Adipocyte (in vitro differentiated cells): ENCODE measurements around the gene PLD1.

Experiments used
- DNase-seq: peaks from one replicate; pipeline ENCODE4 v3.0.0-alpha.2; 2015; ENCODE audit warnings: low read depth
- H3K27me3 ChIP-seq: replicated peaks from 2 replicates; pipeline ENCODE4 v1.7.0; 2013; ENCODE audit warnings: mild to moderate bottlenecking, low read length, moderate library complexity; ENCODE audit not compliant: control insufficient read depth, insufficient read depth
- H3K36me3 ChIP-seq: 2 replicates; pipeline ENCODE4 v1.7.0; 2013; ENCODE audit warnings: low read length, mild to moderate bottlenecking, moderate library complexity; ENCODE audit not compliant: control insufficient read depth, insufficient read depth, severe bottlenecking
- H3K4me1 ChIP-seq: 2 replicates; pipeline ENCODE4 v1.7.0; 2013; ENCODE audit warnings: mild to moderate bottlenecking, low read length, moderate library complexity; ENCODE audit not compliant: control insufficient read depth, insufficient read depth
- H3K4me3 ChIP-seq: 2 replicates; pipeline ENCODE4 v1.7.0; 2013; ENCODE audit warnings: mild to moderate bottlenecking, low read length, moderate library complexity
- H3K9ac ChIP-seq: 2 replicates; pipeline ENCODE4 v1.7.0; 2013; ENCODE audit warnings: mild to moderate bottlenecking, low read length, moderate library complexity
- H3K9me3 ChIP-seq: 2 replicates; pipeline ENCODE4 v1.7.0; 2013; ENCODE audit warnings: mild to moderate bottlenecking, low read length, moderate library complexity; ENCODE audit not compliant: control insufficient read depth

Gene PLD1

DNA sequence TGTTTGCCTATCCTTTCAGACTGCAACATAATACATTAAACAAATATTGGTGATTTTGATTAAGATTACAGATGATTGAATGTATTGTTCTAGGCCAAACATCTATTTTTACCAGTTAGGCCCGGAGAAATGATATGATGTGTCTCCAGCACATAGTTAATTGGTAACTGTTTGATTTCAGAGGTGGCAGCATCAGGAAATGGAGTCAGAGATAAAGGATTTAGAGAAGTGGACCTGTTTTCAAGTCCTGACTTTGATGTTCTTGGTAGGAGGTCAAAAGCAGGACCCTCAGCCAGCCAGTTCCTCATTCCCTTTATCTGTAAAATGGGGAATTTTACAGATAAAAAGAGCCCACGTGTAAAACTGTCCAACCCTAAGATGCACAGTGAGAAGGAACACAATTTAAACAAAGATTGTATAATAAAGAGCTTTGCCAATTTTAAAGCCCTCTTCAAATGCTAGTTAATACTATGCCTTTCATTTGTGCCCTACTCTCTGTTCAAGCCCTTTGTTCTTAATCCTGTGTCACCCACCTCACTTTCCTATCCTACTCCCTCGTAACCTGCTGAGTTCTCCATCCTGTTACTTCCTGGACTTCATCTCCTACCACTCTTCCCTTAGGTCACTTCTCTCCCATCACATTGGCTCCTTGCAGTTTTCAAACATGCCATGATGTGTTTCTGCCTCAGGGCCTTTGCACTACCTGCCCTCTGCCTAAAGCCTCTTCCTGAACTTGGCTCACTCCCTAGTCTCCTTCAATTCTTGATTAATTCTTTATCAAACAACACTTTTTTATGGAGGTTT is 35.4 kb upstream of the PLD1 start:
- Histone ChIP-seq H3K27me3 (no peaks in the 10 kb centered on the region), H3K9ac (no peak overlapping the region), H3K4me3 (no peak overlapping the region), H3K4me1 (peaks cover 10% of the 10 kb centered on the region), H3K9me3 (no peaks in the 10 kb centered on the region), H3K36me3 (no peaks in the 10 kb centered on the region)
- DNase-seq: no peak

DNA sequence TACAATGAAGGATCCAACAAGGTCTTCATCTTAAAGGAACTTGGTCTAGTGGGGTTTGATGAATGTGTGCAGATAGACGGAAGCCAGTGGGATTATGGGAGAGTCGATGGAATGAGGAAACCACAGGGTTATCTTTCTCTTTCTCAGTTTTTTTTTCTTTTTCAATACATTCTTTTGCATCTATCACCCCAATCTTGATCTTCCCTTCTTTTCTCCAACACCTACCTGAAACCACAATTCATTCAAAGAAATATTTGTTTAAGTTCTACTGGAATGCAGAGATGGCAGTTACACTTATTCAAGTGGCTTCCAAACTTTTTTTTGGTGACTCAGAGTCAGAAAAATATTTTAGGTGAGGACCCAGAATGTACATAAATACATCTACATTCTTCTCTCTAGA is 34.6 kb upstream of the PLD1 start:
- Histone ChIP-seq H3K4me3 (no peak overlapping the region), H3K36me3 (no peaks in the 10 kb centered on the region), H3K27me3 (no peaks in the 10 kb centered on the region), H3K4me1 (peaks cover 10% of the 10 kb centered on the region), H3K9me3 (no peaks in the 10 kb centered on the region), H3K9ac (no peak overlapping the region)
- DNase-seq: no peak

DNA sequence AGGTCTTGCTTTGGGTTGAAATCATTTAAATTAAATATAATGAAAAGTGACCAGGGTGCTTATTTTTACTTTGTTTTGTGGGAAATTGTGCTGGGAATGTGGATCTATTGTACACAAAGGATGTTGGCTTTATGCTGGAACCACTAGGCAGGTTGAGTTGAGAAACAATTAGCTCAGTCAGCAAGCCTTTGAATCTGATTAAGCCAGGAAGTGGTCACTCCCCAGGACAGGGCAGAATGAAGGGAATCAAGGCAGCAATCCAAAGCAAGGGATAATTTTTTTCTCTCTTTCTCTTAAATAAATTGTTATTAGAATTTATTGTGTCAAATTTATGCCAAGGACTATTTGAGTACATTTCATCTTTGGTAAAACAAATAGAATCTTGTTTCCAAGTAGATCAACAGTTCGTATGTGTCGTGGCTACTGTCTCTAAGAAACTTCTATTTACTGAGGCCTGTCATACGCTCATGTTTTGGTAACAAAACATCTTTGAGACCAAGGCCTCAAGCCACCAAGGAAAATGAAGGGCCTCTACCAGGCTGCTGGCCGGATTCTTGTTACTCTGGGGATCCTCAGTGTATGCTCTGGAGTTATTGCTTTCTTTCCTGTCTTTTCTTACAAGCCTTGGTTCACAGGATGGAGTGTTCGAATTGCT is 32.7 kb upstream of the PLD1 start, which contains the start of gene TMEM212:
Gene TMEM212, plus strand, starts transcription at position 486 of the 655 bp plus-strand sequence. Its CDS starts 35 bp downstream, at position 521.
- no peak for DNase-seq
- Histone ChIP-seq H3K9me3 (no peaks in the 10 kb centered on the region), H3K27me3 (no peaks in the 10 kb centered on the region), H3K4me3 (no peak within 1 kb of the TSS), H3K9ac (no peak within 1 kb of the TSS), H3K36me3 (no peaks in the 10 kb centered on the region), H3K4me1 (peaks cover 23% of the 10 kb centered on the region)

DNA sequence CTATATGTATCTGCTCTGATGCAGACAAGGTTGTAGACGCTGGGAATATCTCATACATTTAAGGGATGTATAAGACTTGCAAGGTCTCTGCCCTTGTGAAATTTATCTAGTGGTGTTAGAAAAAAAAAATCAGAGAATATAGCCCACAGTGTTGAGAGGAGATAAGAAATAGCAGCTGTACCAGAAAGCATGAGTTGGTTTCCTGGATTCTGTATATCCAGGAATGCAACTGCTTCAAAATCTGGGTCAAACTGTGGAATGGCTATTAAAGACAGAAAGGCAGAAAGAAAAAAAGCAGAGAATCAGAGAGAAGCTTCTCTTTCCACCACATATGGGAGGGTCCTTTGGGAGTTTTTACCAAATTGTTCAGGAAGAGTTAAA is 31.3 kb upstream of the PLD1 start:
- H3K4me1 ChIP-seq: peaks cover 36% of the 10 kb centered on the region
- no peaks in the 10 kb centered on the region for H3K27me3 ChIP-seq
- no peak overlapping the region for H3K4me3 ChIP-seq
- no peak overlapping the region for H3K9ac ChIP-seq
- H3K9me3 ChIP-seq: no peaks in the 10 kb centered on the region
- no peaks in the 10 kb centered on the region for H3K36me3 ChIP-seq
- DNase-seq: peak; percentile 68

DNA sequence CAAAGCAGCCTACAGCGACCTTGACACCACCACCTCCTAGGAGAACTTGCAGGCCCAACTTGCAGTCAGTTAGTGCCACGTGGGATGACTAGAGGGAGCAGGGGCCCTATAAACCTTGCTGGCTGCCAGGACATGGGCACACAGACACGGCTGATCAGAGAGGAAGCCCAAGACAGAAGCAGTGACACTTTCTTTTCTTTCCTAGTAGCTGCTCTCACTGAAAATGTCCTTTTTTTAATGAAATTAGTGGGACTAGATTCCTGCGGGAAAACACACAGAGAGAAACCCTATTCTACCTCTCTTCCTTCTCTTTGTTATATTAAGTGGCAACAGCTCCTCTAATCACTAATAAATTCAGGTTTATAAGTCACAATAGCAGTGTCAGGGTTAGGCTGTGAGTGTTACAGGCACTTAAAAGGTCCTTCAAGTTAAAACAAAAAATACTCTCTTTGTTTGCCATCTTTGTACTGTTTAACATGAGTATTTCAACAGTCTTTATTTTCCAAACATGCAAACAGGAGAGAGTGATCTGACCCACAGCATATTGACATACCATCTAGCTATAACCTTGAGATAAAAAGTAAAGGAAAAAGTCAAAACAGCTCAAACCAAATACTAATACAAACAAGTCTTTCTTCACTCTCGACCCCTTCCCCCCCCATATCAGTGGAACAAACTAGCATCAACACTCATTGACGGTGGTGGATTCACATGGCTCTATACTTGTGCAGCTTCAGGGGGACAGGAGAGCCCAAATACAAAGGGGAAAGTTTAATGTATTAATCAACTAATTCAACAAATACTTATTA is 30.7 kb upstream of the PLD1 start:
- Histone ChIP-seq H3K9me3 (no peaks in the 10 kb centered on the region), H3K27me3 (no peaks in the 10 kb centered on the region), H3K4me3 (no peak overlapping the region), H3K4me1 (peaks cover 38% of the 10 kb centered on the region), H3K9ac (no peak overlapping the region), H3K36me3 (no peaks in the 10 kb centered on the region)
- DNase-seq: no peak

DNA sequence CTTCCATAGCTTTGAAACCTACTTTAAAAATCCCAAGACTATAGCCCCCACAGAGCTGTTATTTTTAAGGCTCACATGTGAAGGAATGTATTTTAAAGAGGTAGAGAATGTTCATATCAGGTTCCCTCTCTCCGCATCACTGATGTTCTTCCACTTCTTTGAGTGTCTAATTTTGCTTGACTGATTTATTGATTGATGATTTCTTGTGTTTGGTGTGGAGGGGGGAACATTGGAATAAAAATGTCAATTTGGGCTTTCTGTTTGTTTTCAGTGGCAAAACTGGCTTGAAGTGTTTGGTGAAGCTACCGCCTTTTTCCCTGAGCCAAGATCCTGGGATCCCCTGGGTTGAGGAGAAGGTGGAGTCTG is 30.1 kb upstream of the PLD1 start:
- DNase-seq: no peak
- Histone ChIP-seq H3K4me1 (peaks cover 38% of the 10 kb centered on the region), H3K9ac (no peak overlapping the region), H3K27me3 (no peaks in the 10 kb centered on the region), H3K9me3 (no peaks in the 10 kb centered on the region), H3K4me3 (no peak overlapping the region), H3K36me3 (no peaks in the 10 kb centered on the region)

GRCh38 chr3:171839270-171839669 is 29.0 kb upstream of the PLD1 start:
- Histone ChIP-seq H3K9ac (no peak overlapping the region), H3K4me3 (no peak overlapping the region), H3K27me3 (no peaks in the 10 kb centered on the region), H3K9me3 (no peaks in the 10 kb centered on the region), H3K4me1 (peaks cover 43% of the 10 kb centered on the region), H3K36me3 (no peaks in the 10 kb centered on the region)
- no peak for DNase-seq

GRCh38 chr3:171838218-171838720 is 28.0 kb upstream of the PLD1 start:
- Histone ChIP-seq H3K4me1 (peaks cover 53% of the 10 kb centered on the region), H3K9me3 (no peaks in the 10 kb centered on the region), H3K9ac (peak overlapping the region; percentile 82), H3K27me3 (no peaks in the 10 kb centered on the region), H3K4me3 (peak overlapping the region; percentile 77), H3K36me3 (no peaks in the 10 kb centered on the region)
- peak; percentile 90 for DNase-seq

DNA sequence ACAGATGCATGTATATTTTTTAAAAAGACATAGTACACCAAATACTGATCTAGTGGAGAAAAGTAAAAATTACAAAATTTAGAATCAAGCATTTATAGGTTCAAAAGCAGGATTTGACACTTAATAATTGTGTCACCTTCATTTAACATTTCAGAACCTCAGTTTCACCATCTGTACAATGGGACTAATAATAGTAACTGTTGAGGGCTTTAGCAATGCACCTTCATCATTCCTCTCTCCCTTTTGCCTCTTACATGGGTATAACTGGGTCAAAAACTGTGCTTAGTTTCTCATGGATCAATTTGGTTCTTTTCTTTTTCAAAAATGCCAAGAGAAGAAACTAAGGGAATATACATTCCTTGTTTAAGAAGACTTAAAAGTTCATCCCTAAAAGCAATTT is 27.4 kb upstream of the PLD1 start:
- H3K4me3 ChIP-seq: peak overlapping the region; percentile 77
- no peak for DNase-seq
- no peaks in the 10 kb centered on the region for H3K9me3 ChIP-seq

DNA sequence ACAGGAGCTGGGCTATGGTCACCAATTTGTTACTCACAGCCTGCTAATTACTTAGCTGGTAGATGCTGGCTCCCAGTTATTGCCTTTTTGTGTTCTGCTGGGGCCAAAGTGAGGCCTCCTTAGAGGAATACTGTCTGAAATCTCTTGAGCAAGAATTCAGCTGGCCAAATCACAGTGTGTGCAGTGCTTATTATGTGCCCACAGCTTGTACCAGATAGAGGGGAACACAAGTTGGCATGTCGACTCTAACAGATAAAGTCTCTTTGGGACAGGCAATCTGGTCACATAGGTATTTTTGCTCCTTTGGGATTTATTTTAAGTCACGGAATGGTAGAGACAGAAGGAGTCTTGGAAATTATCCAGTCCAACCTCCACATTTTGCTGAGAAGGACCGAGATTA is 26.6 kb upstream of the PLD1 start:
- no peak overlapping the region for H3K9ac ChIP-seq
- no peak overlapping the region for H3K4me3 ChIP-seq
- H3K27me3 ChIP-seq: no peaks in the 10 kb centered on the region
- DNase-seq: no peak
- no peaks in the 10 kb centered on the region for H3K9me3 ChIP-seq
- no peaks in the 10 kb centered on the region for H3K36me3 ChIP-seq
- peaks cover 61% of the 10 kb centered on the region for H3K4me1 ChIP-seq

More for the DNA sequence above, 27.4 kb upstream of the PLD1 start:
- Histone ChIP-seq H3K9ac (peak overlapping the region; percentile 82), H3K36me3 (no peaks in the 10 kb centered on the region), H3K4me1 (peaks cover 53% of the 10 kb centered on the region), H3K27me3 (no peaks in the 10 kb centered on the region)

DNA sequence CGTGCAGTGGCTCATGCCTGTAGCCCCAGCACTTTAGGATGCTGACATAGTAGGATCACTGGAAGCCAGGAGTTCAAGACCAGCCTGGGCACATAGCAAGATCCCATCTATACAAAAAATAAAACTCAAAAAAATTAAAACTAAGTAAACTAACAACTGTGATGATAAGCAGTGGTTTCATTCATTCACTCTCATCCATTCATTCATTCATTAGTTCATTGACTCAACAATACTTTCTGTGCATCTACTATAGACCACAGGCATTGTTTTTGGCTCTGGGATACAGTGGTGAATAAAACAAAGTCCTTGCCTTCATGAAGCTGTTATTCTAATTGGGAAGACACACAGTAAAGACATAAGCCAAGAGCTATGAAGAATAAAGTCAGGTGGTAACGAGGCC is 25.3 kb upstream of the PLD1 start:
- H3K4me1 ChIP-seq: peaks cover 62% of the 10 kb centered on the region

More for the DNA sequence above, 25.3 kb upstream of the PLD1 start:
- DNase-seq: no peak
- no peak overlapping the region for H3K9ac ChIP-seq
- no peaks in the 10 kb centered on the region for H3K27me3 ChIP-seq
- H3K9me3 ChIP-seq: no peaks in the 10 kb centered on the region
- no peaks in the 10 kb centered on the region for H3K36me3 ChIP-seq
- no peak overlapping the region for H3K4me3 ChIP-seq
